Ishikawa (cell line): Measurements from ENCODE around the gene INKA1.

Experiments
- CEBPB ChIP-seq: IDR thresholded peaks from 2 replicates; pipeline ENCODE4 v1.6.1; 2012
- CREB1 ChIP-seq: IDR thresholded peaks from 2 replicates; pipeline ENCODE4 v1.6.1; 2012; ENCODE audit warnings: low read depth
- EGR1 ChIP-seq: IDR thresholded peaks from 2 replicates; pipeline ENCODE4 v1.6.1; 2012
- EP300 ChIP-seq: IDR thresholded peaks from 2 replicates; pipeline ENCODE4 v1.6.1; 2012; ENCODE audit warnings: borderline replicate concordance
- FOXM1 ChIP-seq: IDR thresholded peaks from 2 replicates; pipeline ENCODE4 v1.6.1; 2012; ENCODE audit warnings: low read depth, borderline replicate concordance
- NFIC ChIP-seq: IDR thresholded peaks from 2 replicates; pipeline ENCODE4 v1.6.1; 2012
- RAD21 ChIP-seq: IDR thresholded peaks from 2 replicates; pipeline ENCODE4 v1.6.1; 2012; ENCODE audit warnings: low read depth
- TAF1 ChIP-seq: IDR thresholded peaks from 2 replicates; pipeline ENCODE4 v1.6.1; 2012; ENCODE audit warnings: low read depth, mild to moderate bottlenecking
- TCF12 ChIP-seq: IDR thresholded peaks from 2 replicates; pipeline ENCODE4 v1.6.1; 2012; ENCODE audit warnings: low read depth
- TEAD4 ChIP-seq: IDR thresholded peaks from 2 replicates; pipeline ENCODE4 v1.6.1; 2012
- YY1 ChIP-seq: IDR thresholded peaks from 2 replicates; pipeline ENCODE4 v1.6.1; 2012; ENCODE audit warnings: low read depth
- ZBTB7A ChIP-seq: IDR thresholded peaks from 2 replicates; pipeline ENCODE4 v1.6.1; 2012; ENCODE audit warnings: low read depth
- TF ChIP-seq, protein P1 (sequence below): IDR thresholded peaks from 2 replicates; pipeline ENCODE4 v1.6.1; 2012; ENCODE audit warnings: low read depth, mild to moderate bottlenecking
- TF ChIP-seq, protein P2 (sequence below): IDR thresholded peaks from 2 replicates; pipeline ENCODE4 v1.6.1; 2012
- TF ChIP-seq, protein P3 (sequence below): IDR thresholded peaks from 2 replicates; pipeline ENCODE4 v1.6.1; 2012

INKA1 gene

DNA sequence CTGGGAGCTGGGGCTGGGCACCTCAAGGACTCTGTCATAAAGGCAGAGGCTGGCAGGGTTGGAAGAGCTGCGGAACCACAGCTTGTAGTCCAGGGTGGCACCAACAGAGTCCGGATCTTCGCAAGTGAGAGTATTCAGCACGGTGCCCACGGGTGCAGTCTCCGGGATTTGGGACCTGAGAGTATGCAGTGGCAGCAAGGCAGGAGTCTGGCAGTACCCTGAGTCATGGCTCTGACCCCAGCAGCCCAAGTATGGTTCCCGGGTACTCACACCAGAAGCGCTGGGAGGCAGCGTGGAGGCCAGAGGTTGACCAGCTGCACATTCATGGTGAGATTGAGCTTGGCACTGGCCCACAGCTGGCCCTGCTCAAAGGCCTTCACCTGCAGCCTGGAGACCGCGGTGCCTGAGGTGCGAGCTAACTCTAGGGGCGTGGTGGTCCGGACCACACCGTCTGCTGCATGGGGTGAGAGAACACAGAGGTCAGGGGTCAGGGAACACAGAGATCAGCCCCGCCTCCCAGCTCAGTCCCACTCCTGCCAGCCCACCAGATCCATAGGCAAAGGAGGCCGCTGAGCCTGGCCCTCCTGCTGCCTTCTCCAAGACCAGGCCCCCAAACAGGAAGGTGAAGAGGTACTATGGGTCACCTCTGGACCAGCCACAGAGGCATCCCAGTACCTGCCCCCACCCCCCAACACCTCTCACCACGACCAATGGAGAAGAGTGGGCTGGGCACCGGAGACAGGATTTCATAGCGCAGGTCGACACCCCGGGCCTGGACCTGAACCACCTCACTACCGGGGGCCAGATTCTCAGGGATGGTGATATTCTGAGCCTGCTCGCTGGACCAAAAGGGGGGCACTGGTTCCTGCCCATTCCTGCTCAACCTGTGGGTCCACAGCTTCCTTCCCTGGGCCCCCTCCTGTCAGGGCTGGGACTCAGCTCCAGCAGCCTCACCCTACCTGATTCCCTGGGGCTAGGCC lies 7.8 kb upstream of the INKA1 start:
- no peak for TF ChIP-seq NFIC
- TF ChIP-seq, protein P1, sequence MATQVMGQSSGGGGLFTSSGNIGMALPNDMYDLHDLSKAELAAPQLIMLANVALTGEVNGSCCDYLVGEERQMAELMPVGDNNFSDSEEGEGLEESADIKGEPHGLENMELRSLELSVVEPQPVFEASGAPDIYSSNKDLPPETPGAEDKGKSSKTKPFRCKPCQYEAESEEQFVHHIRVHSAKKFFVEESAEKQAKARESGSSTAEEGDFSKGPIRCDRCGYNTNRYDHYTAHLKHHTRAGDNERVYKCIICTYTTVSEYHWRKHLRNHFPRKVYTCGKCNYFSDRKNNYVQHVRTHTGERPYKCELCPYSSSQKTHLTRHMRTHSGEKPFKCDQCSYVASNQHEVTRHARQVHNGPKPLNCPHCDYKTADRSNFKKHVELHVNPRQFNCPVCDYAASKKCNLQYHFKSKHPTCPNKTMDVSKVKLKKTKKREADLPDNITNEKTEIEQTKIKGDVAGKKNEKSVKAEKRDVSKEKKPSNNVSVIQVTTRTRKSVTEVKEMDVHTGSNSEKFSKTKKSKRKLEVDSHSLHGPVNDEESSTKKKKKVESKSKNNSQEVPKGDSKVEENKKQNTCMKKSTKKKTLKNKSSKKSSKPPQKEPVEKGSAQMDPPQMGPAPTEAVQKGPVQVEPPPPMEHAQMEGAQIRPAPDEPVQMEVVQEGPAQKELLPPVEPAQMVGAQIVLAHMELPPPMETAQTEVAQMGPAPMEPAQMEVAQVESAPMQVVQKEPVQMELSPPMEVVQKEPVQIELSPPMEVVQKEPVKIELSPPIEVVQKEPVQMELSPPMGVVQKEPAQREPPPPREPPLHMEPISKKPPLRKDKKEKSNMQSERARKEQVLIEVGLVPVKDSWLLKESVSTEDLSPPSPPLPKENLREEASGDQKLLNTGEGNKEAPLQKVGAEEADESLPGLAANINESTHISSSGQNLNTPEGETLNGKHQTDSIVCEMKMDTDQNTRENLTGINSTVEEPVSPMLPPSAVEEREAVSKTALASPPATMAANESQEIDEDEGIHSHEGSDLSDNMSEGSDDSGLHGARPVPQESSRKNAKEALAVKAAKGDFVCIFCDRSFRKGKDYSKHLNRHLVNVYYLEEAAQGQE, result no peak
- TF ChIP-seq, protein P2, sequence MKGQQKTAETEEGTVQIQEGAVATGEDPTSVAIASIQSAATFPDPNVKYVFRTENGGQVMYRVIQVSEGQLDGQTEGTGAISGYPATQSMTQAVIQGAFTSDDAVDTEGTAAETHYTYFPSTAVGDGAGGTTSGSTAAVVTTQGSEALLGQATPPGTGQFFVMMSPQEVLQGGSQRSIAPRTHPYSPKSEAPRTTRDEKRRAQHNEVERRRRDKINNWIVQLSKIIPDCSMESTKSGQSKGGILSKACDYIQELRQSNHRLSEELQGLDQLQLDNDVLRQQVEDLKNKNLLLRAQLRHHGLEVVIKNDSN, result no peak
- no peak for TF ChIP-seq CREB1
- TF ChIP-seq, protein P3, sequence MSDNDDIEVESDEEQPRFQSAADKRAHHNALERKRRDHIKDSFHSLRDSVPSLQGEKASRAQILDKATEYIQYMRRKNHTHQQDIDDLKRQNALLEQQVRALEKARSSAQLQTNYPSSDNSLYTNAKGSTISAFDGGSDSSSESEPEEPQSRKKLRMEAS, result no peak
- TF ChIP-seq TEAD4, result no peak
- no peak for TF ChIP-seq ZBTB7A
- no peak for TF ChIP-seq CEBPB
- no peak for TF ChIP-seq TAF1
- no peak for TF ChIP-seq FOXM1
- TF ChIP-seq EGR1, result no peak
- TF ChIP-seq EP300, result no peak
- TF ChIP-seq TCF12, result no peak
- no peak for TF ChIP-seq YY1
- TF ChIP-seq RAD21, result no peak

DNA sequence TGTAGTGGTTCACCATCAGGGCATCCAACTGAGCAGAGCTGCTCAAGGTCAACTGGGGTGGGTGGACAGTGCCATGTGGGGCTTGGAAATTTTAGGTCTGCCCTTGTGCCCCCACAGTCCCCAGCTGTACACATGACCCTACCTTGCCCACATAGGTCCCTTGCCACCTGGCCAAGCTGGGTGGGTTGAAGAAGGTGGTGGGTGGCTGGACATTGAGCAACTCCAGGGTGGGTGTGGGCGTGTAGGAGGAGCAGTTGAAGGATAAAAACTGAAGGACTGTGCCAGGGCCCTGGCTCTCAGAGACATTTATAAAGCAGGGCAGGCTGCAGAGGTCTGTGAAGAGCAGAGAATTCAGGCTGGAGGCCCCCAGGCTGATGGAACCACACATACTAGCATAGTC lies 4.0 kb upstream of the INKA1 start:
- TF ChIP-seq EP300 (no peak), FOXM1 (no peak), CEBPB (no peak), NFIC (no peak), TCF12 (no peak), CREB1 (no peak), ZBTB7A (no peak), RAD21 (no peak), TEAD4 (no peak), EGR1 (no peak), YY1 (no peak), TAF1 (no peak)
- TF ChIP-seq, protein P1, result no peak
- TF ChIP-seq, protein P3, result no peak
- TF ChIP-seq, protein P2, result no peak

DNA sequence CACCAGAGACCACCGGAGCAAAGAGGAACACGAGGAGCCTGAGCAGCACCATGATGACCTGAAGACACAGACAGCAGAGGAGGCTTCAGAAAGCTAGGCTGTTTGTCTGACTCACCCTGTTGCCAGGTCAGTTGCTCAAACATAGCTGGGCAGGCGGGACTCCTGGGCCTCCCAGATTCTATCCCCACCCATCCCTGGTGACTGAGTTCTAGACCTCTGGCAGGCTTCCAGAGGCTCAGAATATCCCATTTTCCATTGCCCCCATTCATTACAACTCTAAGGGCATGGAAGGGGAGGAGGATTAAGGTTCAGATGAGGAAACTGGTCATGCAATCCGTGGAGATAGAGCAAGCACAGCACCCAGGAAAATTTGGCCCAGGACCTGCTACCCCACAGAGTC lies 3.3 kb upstream of the INKA1 start, which contains the start of gene CDHR4:
Gene CDHR4 (minus strand): TSS at position 113 of the 400 bp plus-strand sequence. CDS start 61 bp downstream, at position 52.
- no peak for TF ChIP-seq ZBTB7A
- TF ChIP-seq RAD21, result no peak
- no peak for TF ChIP-seq EP300
- TF ChIP-seq, protein P2, result no peak
- no peak for TF ChIP-seq FOXM1
- TF ChIP-seq CEBPB, result no peak
- no peak for TF ChIP-seq TEAD4
- no peak for TF ChIP-seq TAF1
- TF ChIP-seq EGR1, result no peak
- no peak for TF ChIP-seq NFIC
- no peak for TF ChIP-seq YY1
- TF ChIP-seq, protein P3, result no peak

DNA sequence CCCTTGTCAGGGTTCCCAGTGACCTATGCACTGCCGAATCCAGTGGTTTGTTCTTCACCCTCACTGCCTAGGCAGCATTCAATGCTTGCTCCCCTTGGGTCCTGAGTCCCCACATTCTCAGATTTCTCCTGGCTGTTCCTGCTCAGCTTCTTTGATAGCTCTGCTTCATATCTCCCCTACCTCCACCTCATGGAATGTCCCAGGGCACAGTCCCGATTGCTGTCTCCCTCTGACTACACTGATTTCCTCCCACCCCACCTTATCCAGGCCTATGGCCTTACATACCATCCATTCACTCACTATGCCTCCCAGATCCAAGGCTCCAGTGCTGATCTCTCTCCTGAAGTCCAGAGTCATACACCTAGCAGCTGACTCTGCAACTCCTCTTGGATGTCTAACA lies 1.9 kb upstream of the INKA1 start:
- TF ChIP-seq TCF12 (no peak), RAD21 (no peak), FOXM1 (no peak), YY1 (no peak), NFIC (no peak), EGR1 (no peak), EP300 (no peak), TAF1 (no peak), ZBTB7A (no peak)
- TF ChIP-seq, protein P2, result no peak
